ENCODE data around the gene MAP3K5.
A peak's percentile ranks its signal among the peaks of the same experiment; 100 is the strongest.

MAP3K5 gene

GRCh38 chr6:136767570-136768309 is 24.5 kb downstream of the MAP3K5 start:
- Histone ChIP-seq H3K9me3 (ENCODE audit: control extremely low read depth in 1 of 5, control insufficient read depth in 4 of 5, insufficient read depth in 2 of 5, low read depth in 1 of 5, low read length in 4 of 5) (no peaks in the 10 kb centered on the region), H3K4me3 (ENCODE audit: control insufficient read depth in 1 of 7, extremely low read depth in 1 of 7, insufficient read depth in 4 of 7, low read depth in 2 of 7, low read length in 6 of 7) (peak overlapping the region in 4 of 7 experiments; percentile 16 to 54 (median 46)), H3K27ac (ENCODE audit: insufficient read depth in 1 of 2, low read depth in 1 of 2, low read length in 2 of 2, poor library complexity in 1 of 2, severe bottlenecking in 2 of 2) (peak overlapping the region in 1 of 2 experiments; percentile 41), H3K4me1 (ENCODE audit: control extremely low read depth in 1 of 4, control insufficient read depth in 4 of 4, insufficient read depth in 4 of 4, low read length in 3 of 4) (peaks cover 19 to 62% (median 48%) of the 10 kb centered on the region in 4 experiments), H3K27me3 (replicated peaks in 2 of 5; ENCODE audit: control insufficient read depth in 4 of 5, insufficient read depth in 5 of 5, low read length in 4 of 5) (no peaks in the 10 kb centered on the region), H3K36me3 (ENCODE audit: control insufficient read depth in 4 of 4, insufficient read depth in 4 of 4, low read length in 3 of 4) (no peaks in the 10 kb centered on the region)
- ChIA-PET POLR2A (no interaction called here), CTCF (interaction anchor here (1.9 kb wide), 1 partner anchor 25 kb away, joined by 6 read pairs; the partner anchor contains the start of gene MAP3K5)
- 81% methylated on average over 2 of the region's 6 CpGs for WGBS (ENCODE audit: insufficient coverage)
- DNase-seq = peak in 2 of 3 donors; percentile 53 to 70

GRCh38 chr6:136767103-136767502 is 25.2 kb downstream of the MAP3K5 start:
- no peak for DNase-seq
- Histone ChIP-seq H3K36me3 (ENCODE audit: control insufficient read depth in 4 of 4, insufficient read depth in 4 of 4, low read length in 3 of 4) (no peaks in the 10 kb centered on the region), H3K4me3 (ENCODE audit: control insufficient read depth in 1 of 7, extremely low read depth in 1 of 7, insufficient read depth in 4 of 7, low read depth in 2 of 7, low read length in 6 of 7) (peak overlapping the region in 3 of 7 experiments; percentile 46 to 54 (median 47)), H3K4me1 (ENCODE audit: control extremely low read depth in 1 of 4, control insufficient read depth in 4 of 4, insufficient read depth in 4 of 4, low read length in 3 of 4) (peaks cover 23 to 62% (median 52%) of the 10 kb centered on the region in 4 experiments), H3K27me3 (replicated peaks in 2 of 5; ENCODE audit: control insufficient read depth in 4 of 5, insufficient read depth in 5 of 5, low read length in 4 of 5) (no peaks in the 10 kb centered on the region), H3K27ac (ENCODE audit: insufficient read depth in 1 of 2, low read depth in 1 of 2, low read length in 2 of 2, poor library complexity in 1 of 2, severe bottlenecking in 2 of 2) (peak overlapping the region in 1 of 2 experiments; percentile 41), H3K9me3 (ENCODE audit: control extremely low read depth in 1 of 5, control insufficient read depth in 4 of 5, insufficient read depth in 2 of 5, low read depth in 1 of 5, low read length in 4 of 5) (no peaks in the 10 kb centered on the region)
- POLR2A ChIA-PET = no interaction called here
- WGBS (ENCODE audit: insufficient coverage) = no CpG with 5 or more reads among the region's 2 CpGs
- CTCF ChIA-PET = interaction anchor here (1.9 kb wide), 1 partner anchor 25 kb away, joined by 6 read pairs; the partner anchor contains the start of gene MAP3K5

- DNase-seq = no peak
- Histone ChIP-seq H3K4me1 (ENCODE audit: control extremely low read depth in 1 of 4, control insufficient read depth in 4 of 4, insufficient read depth in 4 of 4, low read length in 3 of 4) (peaks cover 29 to 70% (median 59%) of the 10 kb centered on the region in 4 experiments), H3K4me3 (ENCODE audit: control insufficient read depth in 1 of 7, extremely low read depth in 1 of 7, insufficient read depth in 4 of 7, low read depth in 2 of 7, low read length in 6 of 7) (no peak overlapping the region), H3K9me3 (ENCODE audit: control extremely low read depth in 1 of 5, control insufficient read depth in 4 of 5, insufficient read depth in 2 of 5, low read depth in 1 of 5, low read length in 4 of 5) (no peaks in the 10 kb centered on the region), H3K27me3 (replicated peaks in 2 of 5; ENCODE audit: control insufficient read depth in 4 of 5, insufficient read depth in 5 of 5, low read length in 4 of 5) (no peaks in the 10 kb centered on the region), H3K36me3 (ENCODE audit: control insufficient read depth in 4 of 4, insufficient read depth in 4 of 4, low read length in 3 of 4) (no peaks in the 10 kb centered on the region), H3K27ac (ENCODE audit: insufficient read depth in 1 of 2, low read depth in 1 of 2, low read length in 2 of 2, poor library complexity in 1 of 2, severe bottlenecking in 2 of 2) (no peak overlapping the region)
- POLR2A ChIA-PET = interaction anchor here (0.8 kb wide), 1 partner anchor 19 kb away, joined by 3 read pairs; no protein-coding TSS in a partner anchor
- 100% methylated on average over 1 of the region's 3 CpGs for WGBS (ENCODE audit: insufficient coverage)
- CTCF ChIA-PET = no interaction called here
These were observed 26.0 kb downstream of the MAP3K5 start for GRCh38 chr6:136766274-136766673.

- Histone ChIP-seq H3K27ac (ENCODE audit: insufficient read depth in 1 of 2, low read depth in 1 of 2, low read length in 2 of 2, poor library complexity in 1 of 2, severe bottlenecking in 2 of 2) (peak overlapping the region in 1 of 2 experiments; percentile 50), H3K36me3 (ENCODE audit: control insufficient read depth in 4 of 4, insufficient read depth in 4 of 4, low read length in 3 of 4) (no peaks in the 10 kb centered on the region), H3K27me3 (replicated peaks in 2 of 5; ENCODE audit: control insufficient read depth in 4 of 5, insufficient read depth in 5 of 5, low read length in 4 of 5) (no peaks in the 10 kb centered on the region), H3K4me3 (ENCODE audit: control insufficient read depth in 1 of 7, extremely low read depth in 1 of 7, insufficient read depth in 4 of 7, low read depth in 2 of 7, low read length in 6 of 7) (peak overlapping the region in 1 of 7 experiments; percentile 43), H3K9me3 (ENCODE audit: control extremely low read depth in 1 of 5, control insufficient read depth in 4 of 5, insufficient read depth in 2 of 5, low read depth in 1 of 5, low read length in 4 of 5) (no peaks in the 10 kb centered on the region), H3K4me1 (ENCODE audit: control extremely low read depth in 1 of 4, control insufficient read depth in 4 of 4, insufficient read depth in 4 of 4, low read length in 3 of 4) (peaks cover 37 to 79% (median 69%) of the 10 kb centered on the region in 4 experiments)
- CTCF ChIA-PET = interaction anchor here (1.2 to 4.8 kb wide), 7 partner anchors 9 to 120 kb away, joined by 4 to 28 read pairs (median 11); partner anchors contain the start of gene MAP3K5
- POLR2A ChIA-PET = interaction anchor here (0.6 kb wide), 1 partner anchor 75 kb away, joined by 3 read pairs; no protein-coding TSS in a partner anchor
- peak in 2 of 3 donors; percentile 33 to 52 for DNase-seq
- WGBS (ENCODE audit: insufficient coverage) = 0% methylated on average over 1 of the region's 3 CpGs
These were observed 27.7 kb downstream of the MAP3K5 start for GRCh38 chr6:136764517-136764993.

GRCh38 chr6:136763716-136764516 is 28.4 kb downstream of the MAP3K5 start:
- DNase-seq = peak in 1 of 3 donors; percentile 40
- POLR2A ChIA-PET = interaction anchor here (1.0 kb wide), 1 partner anchor 10 kb away, joined by 4 read pairs; no protein-coding TSS in a partner anchor

GRCh38 chr6:136763255-136763654 is 29.0 kb downstream of the MAP3K5 start:
- Histone ChIP-seq H3K4me3 (ENCODE audit: control insufficient read depth in 1 of 7, extremely low read depth in 1 of 7, insufficient read depth in 4 of 7, low read depth in 2 of 7, low read length in 6 of 7) (no peak overlapping the region), H3K27me3 (replicated peaks in 2 of 5; ENCODE audit: control insufficient read depth in 4 of 5, insufficient read depth in 5 of 5, low read length in 4 of 5) (no peaks in the 10 kb centered on the region), H3K4me1 (ENCODE audit: control extremely low read depth in 1 of 4, control insufficient read depth in 4 of 4, insufficient read depth in 4 of 4, low read length in 3 of 4) (peaks cover 37 to 81% (median 68%) of the 10 kb centered on the region in 4 experiments), H3K36me3 (ENCODE audit: control insufficient read depth in 4 of 4, insufficient read depth in 4 of 4, low read length in 3 of 4) (no peaks in the 10 kb centered on the region), H3K27ac (ENCODE audit: insufficient read depth in 1 of 2, low read depth in 1 of 2, low read length in 2 of 2, poor library complexity in 1 of 2, severe bottlenecking in 2 of 2) (no peak overlapping the region), H3K9me3 (ENCODE audit: control extremely low read depth in 1 of 5, control insufficient read depth in 4 of 5, insufficient read depth in 2 of 5, low read depth in 1 of 5, low read length in 4 of 5) (no peaks in the 10 kb centered on the region)
- WGBS (ENCODE audit: insufficient coverage) = no CpG with 5 or more reads among the region's 1 CpG
- DNase-seq = no peak
- ChIA-PET CTCF (interaction anchor here (1.0 to 4.8 kb wide), 8 partner anchors 8 to 119 kb away, joined by 3 to 28 read pairs (median 10); partner anchors contain the start of gene MAP3K5), POLR2A (interaction anchor here (0.6 to 1.0 kb wide), 2 partner anchors 8 to 11 kb away, joined by 3 to 4 read pairs; no protein-coding TSS in a partner anchor)

More at GRCh38 chr6:136763716-136764516, 28.4 kb downstream of the MAP3K5 start:
- Histone ChIP-seq H3K36me3 (ENCODE audit: control insufficient read depth in 4 of 4, insufficient read depth in 4 of 4, low read length in 3 of 4) (no peaks in the 10 kb centered on the region), H3K27me3 (replicated peaks in 2 of 5; ENCODE audit: control insufficient read depth in 4 of 5, insufficient read depth in 5 of 5, low read length in 4 of 5) (no peaks in the 10 kb centered on the region), H3K4me1 (ENCODE audit: control extremely low read depth in 1 of 4, control insufficient read depth in 4 of 4, insufficient read depth in 4 of 4, low read length in 3 of 4) (peaks cover 37 to 79% (median 69%) of the 10 kb centered on the region in 4 experiments), H3K4me3 (ENCODE audit: control insufficient read depth in 1 of 7, extremely low read depth in 1 of 7, insufficient read depth in 4 of 7, low read depth in 2 of 7, low read length in 6 of 7) (no peak overlapping the region), H3K27ac (ENCODE audit: insufficient read depth in 1 of 2, low read depth in 1 of 2, low read length in 2 of 2, poor library complexity in 1 of 2, severe bottlenecking in 2 of 2) (no peak overlapping the region), H3K9me3 (ENCODE audit: control extremely low read depth in 1 of 5, control insufficient read depth in 4 of 5, insufficient read depth in 2 of 5, low read depth in 1 of 5, low read length in 4 of 5) (no peaks in the 10 kb centered on the region)
- WGBS (ENCODE audit: insufficient coverage) = 97% methylated on average over 4 of the region's 5 CpGs
- CTCF ChIA-PET = interaction anchor here (1.2 to 4.8 kb wide), 8 partner anchors 9 to 119 kb away, joined by 4 to 28 read pairs (median 10); partner anchors contain the start of gene MAP3K5
